H9 (cell line): ENCODE data around the gene CADPS2. TPM values are rescaled to one million over a fixed set of nuclear protein-coding genes. Genes with fewer than 3 reads are reported as not detected.

Experiments used
- DNase-seq: peaks from one replicate; pipeline ENCODE4 v3.0.0-alpha.2; 2017
- H2AFZ ChIP-seq: one replicate; pipeline ENCODE4 v1.6.1; 2013; ENCODE audit warnings: mild to moderate bottlenecking, low read length, control low read depth, moderate library complexity
- H2AK5ac ChIP-seq: 2 replicates; pipeline ENCODE4 v1.6.1; 2013; ENCODE audit warnings: low read length, control low read depth, mixed read lengths; ENCODE audit not compliant: insufficient read length
- H2BK120ac ChIP-seq: one replicate; pipeline ENCODE4 v1.6.1; 2013; ENCODE audit warnings: low read depth, mild to moderate bottlenecking, low read length, control low read depth, inconsistent platforms; ENCODE audit not compliant: poor library complexity, severe bottlenecking
- H2BK12ac ChIP-seq: 2 replicates; pipeline ENCODE4 v1.6.1; 2013; ENCODE audit warnings: low read length, control low read depth, mixed read lengths, low read depth; ENCODE audit not compliant: insufficient read length
- H2BK15ac ChIP-seq: 2 replicates; pipeline ENCODE4 v1.6.1; 2013; ENCODE audit warnings: low read depth, low read length, control low read depth
- H2BK20ac ChIP-seq: one replicate; pipeline ENCODE4 v1.6.1; 2013; ENCODE audit warnings: low read depth, mild to moderate bottlenecking, low read length, control low read depth, inconsistent platforms; ENCODE audit not compliant: poor library complexity, severe bottlenecking
- H2BK5ac ChIP-seq: 2 replicates; pipeline ENCODE4 v1.6.1; 2013; ENCODE audit warnings: low read length, control low read depth, mixed read lengths; ENCODE audit not compliant: insufficient read length
- H3K14ac ChIP-seq: 2 replicates; pipeline ENCODE4 v1.6.1; 2013; ENCODE audit warnings: low read length, control low read depth; ENCODE audit not compliant: insufficient read depth
- H3K18ac ChIP-seq: 2 replicates; pipeline ENCODE4 v1.6.1; 2013; ENCODE audit warnings: low read depth, mild to moderate bottlenecking, mixed read lengths, low read length, control low read depth; ENCODE audit not compliant: insufficient read length
- H3K23ac ChIP-seq: 2 replicates; pipeline ENCODE4 v1.6.1; 2013; ENCODE audit warnings: low read length, control low read depth, mixed read lengths, low read depth; ENCODE audit not compliant: insufficient read length
- H3K23me2 ChIP-seq: 2 replicates; pipeline ENCODE4 v1.6.1; 2013; ENCODE audit warnings: low read depth, mild to moderate bottlenecking, mixed read lengths, low read length, control low read depth; ENCODE audit not compliant: insufficient read length, poor library complexity, severe bottlenecking
- H3K27ac ChIP-seq: 2 replicates; pipeline ENCODE4 v1.5.1; 2013; ENCODE audit warnings: low read length, control low read depth, mixed read lengths, low read depth; ENCODE audit not compliant: insufficient read length
- H3K27me3 ChIP-seq: 2 replicates; pipeline ENCODE4 v1.6.1; 2013; ENCODE audit warnings: low read length, control low read depth, inconsistent platforms; ENCODE audit not compliant: insufficient read depth
- H3K4ac ChIP-seq: 2 replicates; pipeline ENCODE4 v1.6.1; 2013; ENCODE audit warnings: low read depth, mild to moderate bottlenecking, control low read depth, inconsistent platforms, low read length, moderate library complexity
- H3K4me1 ChIP-seq: 2 replicates; pipeline ENCODE4 v1.6.1; 2013; ENCODE audit warnings: low read length, control low read depth, inconsistent platforms; ENCODE audit not compliant: insufficient read depth
- H3K4me2 ChIP-seq: 2 replicates; pipeline ENCODE4 v1.6.1; 2013; ENCODE audit warnings: low read length, control low read depth, mixed read lengths; ENCODE audit not compliant: insufficient read length, insufficient read depth
- H3K56ac ChIP-seq: 2 replicates; pipeline ENCODE4 v1.6.1; 2013; ENCODE audit warnings: low read depth, mild to moderate bottlenecking, mixed read lengths, low read length, control low read depth; ENCODE audit not compliant: insufficient read length
- H3K79me1 ChIP-seq: 2 replicates; pipeline ENCODE4 v1.6.1; 2013; ENCODE audit warnings: low read depth, mild to moderate bottlenecking, moderate library complexity, low read length, control low read depth, inconsistent platforms; ENCODE audit not compliant: insufficient read depth, poor library complexity, severe bottlenecking
- H3K79me2 ChIP-seq: 2 replicates; pipeline ENCODE4 v1.6.1; 2013; ENCODE audit warnings: low read length, control low read depth, inconsistent platforms; ENCODE audit not compliant: insufficient read depth
- H3K9ac ChIP-seq: 2 replicates; pipeline ENCODE4 v1.6.1; 2013; ENCODE audit warnings: low read length, control low read depth, mixed read lengths; ENCODE audit not compliant: insufficient read length; ENCODE audit errors: extremely low read depth
- H3K9me3 ChIP-seq: one replicate; pipeline ENCODE4 v1.6.1; 2013; ENCODE audit warnings: low read depth, low read length, inconsistent platforms; ENCODE audit not compliant: control insufficient read depth
- H3T11ph ChIP-seq: one replicate; pipeline ENCODE4 v1.6.1; 2013; ENCODE audit warnings: mild to moderate bottlenecking, low read length, control low read depth, inconsistent platforms
- H4K20me1 ChIP-seq: one replicate; pipeline ENCODE4 v1.6.1; 2013; ENCODE audit not compliant: control insufficient read depth, insufficient read length, insufficient read depth
- H4K5ac ChIP-seq: 2 replicates; pipeline ENCODE4 v1.6.1; 2013; ENCODE audit warnings: low read depth, mild to moderate bottlenecking, mixed read lengths, low read length, control low read depth; ENCODE audit not compliant: insufficient read length
- H4K8ac ChIP-seq: replicated peaks from 2 replicates; pipeline ENCODE4 v1.6.1; 2013; ENCODE audit warnings: low read length, control low read depth, mixed read lengths, low read depth; ENCODE audit not compliant: insufficient read length
- H4K91ac ChIP-seq: 2 replicates; pipeline ENCODE4 v1.6.1; 2013; ENCODE audit warnings: low read depth, mild to moderate bottlenecking, moderate library complexity, mixed read lengths, low read length, control low read depth; ENCODE audit not compliant: insufficient read length
- H3K27ac Mint-ChIP-seq, 3 experiments: 2 replicates in 2 of 3; 3 replicates in 1 of 3; pipeline ENCODE4 v1.8.0; 2020 to 2021; ENCODE audit warnings: mixed read lengths in 3 of 3, mild to moderate bottlenecking in 1 of 3, moderate library complexity in 1 of 3
- H3K27me3 Mint-ChIP-seq: 2 replicates; pipeline ENCODE4 v1.8.0; 2021; ENCODE audit warnings: low read depth, mild to moderate bottlenecking, moderate library complexity, mixed read lengths
- H3K36me3 Mint-ChIP-seq, 3 experiments: 2 replicates in 2 of 3; 3 replicates in 1 of 3; pipeline ENCODE4 v1.8.0; 2020 to 2021; ENCODE audit warnings: low read depth in 3 of 3, mixed read lengths in 3 of 3; ENCODE audit not compliant: insufficient read depth in 1 of 3
- H3K4me1 Mint-ChIP-seq, 2 experiments: 2 replicates each; pipeline ENCODE4 v1.8.0; 2020; ENCODE audit warnings: mixed read lengths in 2 of 2
- H3K4me3 Mint-ChIP-seq, 2 experiments: 2 replicates in 1 of 2; 3 replicates in 1 of 2; pipeline ENCODE4 v1.8.0; 2020 to 2021; ENCODE audit warnings: mild to moderate bottlenecking in 2 of 2, mixed read lengths in 2 of 2, moderate library complexity in 1 of 2
- H3K9me3 Mint-ChIP-seq, 2 experiments: 2 replicates in 1 of 2; 3 replicates in 1 of 2; pipeline ENCODE4 v1.8.0; 2020; ENCODE audit warnings: mild to moderate bottlenecking in 2 of 2, mixed read lengths in 2 of 2, moderate library complexity in 1 of 2
- CTCF ChIP-seq: fragments of 200-600 bp; sonication (generic); conservative IDR thresholded peaks from 3 replicates; pipeline ENCODE4 v1.8.0; 2021; ENCODE audit warnings: antibody characterized with exemption, mild to moderate bottlenecking
- WGBS: extraction: QIAGEN DNeasy Blood & Tissue Kit; methylation state at CpG from one replicate; pipeline ENCODE4 v1.1.7; 2013; ENCODE audit warnings: missing lambda C conversion rate, low lambda C conversion rate, mixed read lengths; ENCODE audit not compliant: insufficient read length; ENCODE audit errors: extremely low coverage; 5-methylcytosine and 5-hydroxymethylcytosine counted together
- total RNA-seq: library from RNA; stranded (reverse); gene quantifications from 2 replicates; pipeline ENCODE4 v1.2.1, GENCODE V29; 2021

The CADPS2 gene
- total RNA-seq, 1 experiment from 2014 or later, result 7.1 TPM

- no peak for DNase-seq
- no peaks in the 10 kb centered on the region for H3K4me1 Mint-ChIP-seq
- H3K4me3 Mint-ChIP-seq, result no peak overlapping the region
- H3K79me2 ChIP-seq, result no peaks in the 10 kb centered on the region
- H3K27me3 Mint-ChIP-seq, result no peaks in the 10 kb centered on the region
- H3K18ac ChIP-seq, result no peak overlapping the region
- H4K20me1 ChIP-seq, result no peaks in the 10 kb centered on the region
- H3K79me1 ChIP-seq, result no peaks in the 10 kb centered on the region
- no peaks in the 10 kb centered on the region for H3K4me1 ChIP-seq
- no peaks in the 10 kb centered on the region; a peak in 1 of 7 replicates for H3K36me3 Mint-ChIP-seq
- no peak overlapping the region for H3K14ac ChIP-seq
- no peak overlapping the region for H3K23ac ChIP-seq
- H2BK5ac ChIP-seq, result no peak overlapping the region
- H3K27me3 ChIP-seq, result no peaks in the 10 kb centered on the region
- no peak overlapping the region for H3K27ac ChIP-seq
- H3T11ph ChIP-seq, result no peak overlapping the region
- no peak overlapping the region for H2AK5ac ChIP-seq
- H4K5ac ChIP-seq, result no peak overlapping the region
- no peak overlapping the region for H3K9ac ChIP-seq
- H4K8ac ChIP-seq, result no peak overlapping the region
- H2AFZ ChIP-seq, result no peak overlapping the region
- WGBS, result no CpG with 5 or more reads among the region's 2 CpGs
- H3K27ac Mint-ChIP-seq, result no peak overlapping the region
- H2BK15ac ChIP-seq, result no peak overlapping the region
- no peak overlapping the region for H3K4ac ChIP-seq
- H3K9me3 Mint-ChIP-seq, result no peaks in the 10 kb centered on the region
- TF ChIP-seq CTCF, result no peak
- H3K9me3 ChIP-seq, result no peaks in the 10 kb centered on the region
- no peak overlapping the region for H2BK120ac ChIP-seq
- H2BK20ac ChIP-seq, result no peak overlapping the region
- H3K23me2 ChIP-seq, result no peaks in the 10 kb centered on the region
- H3K56ac ChIP-seq, result no peak overlapping the region
- H3K4me2 ChIP-seq, result no peak overlapping the region
- H4K91ac ChIP-seq, result no peak overlapping the region
- H2BK12ac ChIP-seq, result no peak overlapping the region
Measured at GRCh38 chr7:122706836-122707235, 179.4 kb downstream of the CADPS2 start.
